ENCODE results near the gene PLA2G4A. TPM values are rescaled to one million over a fixed set of nuclear protein-coding genes. Genes with fewer than 3 reads are reported as not detected.

The PLA2G4A gene
- polyA plus RNA-seq, 1 of the 3 experiments (the other 2 are of a cell fraction) = 0.26 TPM

DNA sequence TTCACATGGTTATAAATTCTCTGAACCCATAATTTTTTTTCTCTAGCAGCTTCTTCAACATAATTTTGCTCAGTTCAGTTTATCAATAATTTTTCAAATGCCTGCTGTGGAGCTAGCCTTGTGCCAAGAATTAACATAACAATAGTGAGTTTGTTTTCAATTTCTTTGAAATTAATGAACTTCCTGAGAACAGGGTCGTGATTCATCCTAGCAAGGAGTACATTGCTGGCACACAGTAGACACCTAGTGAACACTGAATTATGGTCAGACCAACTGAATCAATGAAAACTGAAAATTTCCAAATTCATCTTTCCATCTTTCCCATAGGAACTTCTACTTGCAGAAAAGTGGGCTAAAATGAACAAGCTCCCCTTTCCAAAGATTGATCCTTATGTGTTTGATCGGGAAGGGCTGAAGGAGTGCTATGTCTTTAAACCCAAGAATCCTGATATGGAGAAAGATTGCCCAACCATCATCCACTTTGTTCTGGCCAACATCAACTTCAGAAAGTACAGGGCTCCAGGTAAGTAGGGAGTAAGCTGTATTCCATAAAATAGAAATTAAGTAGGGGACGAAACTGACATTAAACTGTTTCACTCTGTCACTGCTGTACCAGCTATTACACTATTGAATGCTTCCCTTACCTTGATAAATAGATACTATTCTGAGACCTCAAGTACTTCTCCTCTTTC is 148.7 kb downstream of the PLA2G4A start:
- Histone ChIP-seq H2AFZ (ENCODE audit: low read depth) (no peak overlapping the region), H3K9me3 (no peaks in the 10 kb centered on the region), H3K27ac (ENCODE audit: low read depth in 2 of 2, low read length in 1 of 2) (no peak overlapping the region; a peak in 1 of 4 replicates), H3K36me3 (replicated peaks in 1 of 2; ENCODE audit: control insufficient read depth in 1 of 2, insufficient read depth in 2 of 2, low read length in 1 of 2) (no peaks in the 10 kb centered on the region), H3K9ac (no peak overlapping the region), H3K27me3 (ENCODE audit: insufficient read depth) (no peaks in the 10 kb centered on the region), H3K9me2 (no peaks in the 10 kb centered on the region), H3K4me2 (no peak overlapping the region), H4K20me1 (ENCODE audit: insufficient read depth) (no peaks in the 10 kb centered on the region), H3K4me3 (ENCODE audit: low read depth in 2 of 2, low read length in 1 of 2) (no peak overlapping the region), H3F3A (replicated peaks; ENCODE audit: insufficient read depth) (peaks cover 14% of the 10 kb centered on the region), H3K4me1 (ENCODE audit: control insufficient read depth in 1 of 2, insufficient read depth in 2 of 2, low read depth in 1 of 2, low read length in 1 of 2) (peaks cover 15 to 23% of the 10 kb centered on the region in 2 experiments; a peak in 3 of 4 replicates), H3K79me2 (ENCODE audit: insufficient read depth) (no peaks in the 10 kb centered on the region)
- no peak for DNase-seq
- 72% methylated on average over 3 of the region's 3 CpGs for WGBS (ENCODE audit: low lambda C conversion rate)
- TF ChIP-seq SIN3A (IDR thresholded peaks at IDR 0.05; ENCODE audit: borderline replicate concordance, low read depth, low read length) (no peak), EZH2phosphoT487 (IDR thresholded peaks at IDR 0.05; ENCODE audit: borderline replicate concordance, low read depth) (no peak), RAD21 (IDR thresholded peaks at IDR 0.05; ENCODE audit: low read length) (no peak), YY1 (IDR thresholded peaks at IDR 0.05; ENCODE audit: low read depth) (no peak), JUND (IDR thresholded peaks at IDR 0.05) (no peak), POLR2AphosphoS5 (IDR thresholded peaks at IDR 0.05; ENCODE audit: low read depth, low read length) (no peak), NRF1 (IDR thresholded peaks at IDR 0.05; ENCODE audit: low read depth, low read length) (no peak), CHD2 (IDR thresholded peaks at IDR 0.05; ENCODE audit: low read length, partially characterized antibody) (no peak), FOXJ3 (CRISPR knock-in tag; IDR thresholded peaks at IDR 0.05) (no peak)
- TF ChIP-seq, protein P1, sequence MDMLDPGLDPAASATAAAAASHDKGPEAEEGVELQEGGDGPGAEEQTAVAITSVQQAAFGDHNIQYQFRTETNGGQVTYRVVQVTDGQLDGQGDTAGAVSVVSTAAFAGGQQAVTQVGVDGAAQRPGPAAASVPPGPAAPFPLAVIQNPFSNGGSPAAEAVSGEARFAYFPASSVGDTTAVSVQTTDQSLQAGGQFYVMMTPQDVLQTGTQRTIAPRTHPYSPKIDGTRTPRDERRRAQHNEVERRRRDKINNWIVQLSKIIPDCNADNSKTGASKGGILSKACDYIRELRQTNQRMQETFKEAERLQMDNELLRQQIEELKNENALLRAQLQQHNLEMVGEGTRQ (IDR thresholded peaks at IDR 0.05; ENCODE audit: borderline replicate concordance, low read depth, low read length) = no peak
- CTCF ChIA-PET = interaction anchor here (1.0 to 2.4 kb wide), 4 partner anchors 9 to 602 kb away, joined by 3 to 12 read pairs (median 4); partner anchors contain the start of genes ODR4 and TPR
- POLR2A ChIA-PET = no interaction called here

DNA sequence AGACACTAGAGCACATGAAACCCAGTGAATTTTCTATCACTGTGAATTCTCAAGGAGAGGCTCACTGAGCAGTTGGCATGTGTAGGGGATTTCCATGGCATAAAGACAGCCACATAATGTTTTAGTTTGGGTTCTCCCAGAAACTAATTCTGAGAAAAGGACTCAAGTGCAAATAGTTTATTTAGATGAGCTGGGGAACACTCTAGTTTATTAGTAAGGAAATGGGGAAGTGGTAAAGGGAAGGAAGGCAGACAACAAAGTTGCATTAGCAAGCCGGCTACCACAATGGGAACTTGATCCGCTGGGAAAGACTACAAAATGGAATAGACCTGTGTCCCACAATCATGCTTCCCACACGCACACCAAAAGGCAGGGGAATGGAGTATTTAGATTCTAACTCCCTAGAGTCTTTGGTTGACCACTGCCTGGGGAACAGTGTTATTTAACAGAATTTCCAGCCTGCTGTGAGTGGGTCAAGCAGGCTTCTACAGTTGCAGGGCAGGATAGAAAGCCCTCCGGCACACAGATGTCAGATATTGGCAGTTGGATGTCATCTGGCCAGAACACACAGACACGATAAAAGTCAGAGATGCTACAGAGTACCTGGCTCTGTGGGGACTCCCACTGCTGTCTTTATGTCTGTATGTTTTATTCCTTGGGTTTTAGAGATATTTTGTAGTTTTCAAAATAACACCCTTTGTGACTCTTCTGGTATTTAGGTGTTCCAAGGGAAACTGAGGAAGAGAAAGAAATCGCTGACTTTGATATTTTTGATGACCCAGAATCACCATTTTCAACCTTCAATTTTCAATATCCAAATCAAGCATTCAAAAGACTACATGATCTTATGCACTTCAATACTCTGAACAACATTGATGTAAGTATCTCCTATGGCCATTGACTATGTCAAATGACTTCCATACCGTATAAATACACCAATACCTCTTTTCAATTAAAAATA is 150.1 kb downstream of the PLA2G4A start:
- no peaks in the 10 kb centered on the region for H4K20me1 ChIP-seq (ENCODE audit: insufficient read depth)
- H3F3A ChIP-seq (replicated peaks; ENCODE audit: insufficient read depth) = peaks cover 8% of the 10 kb centered on the region
- H3K79me2 ChIP-seq (ENCODE audit: insufficient read depth) = no peaks in the 10 kb centered on the region
- H3K36me3 ChIP-seq (replicated peaks in 1 of 2; ENCODE audit: control insufficient read depth in 1 of 2, insufficient read depth in 2 of 2, low read length in 1 of 2) = no peaks in the 10 kb centered on the region
- H3K4me2 ChIP-seq = no peak overlapping the region
- TF ChIP-seq, protein P2, sequence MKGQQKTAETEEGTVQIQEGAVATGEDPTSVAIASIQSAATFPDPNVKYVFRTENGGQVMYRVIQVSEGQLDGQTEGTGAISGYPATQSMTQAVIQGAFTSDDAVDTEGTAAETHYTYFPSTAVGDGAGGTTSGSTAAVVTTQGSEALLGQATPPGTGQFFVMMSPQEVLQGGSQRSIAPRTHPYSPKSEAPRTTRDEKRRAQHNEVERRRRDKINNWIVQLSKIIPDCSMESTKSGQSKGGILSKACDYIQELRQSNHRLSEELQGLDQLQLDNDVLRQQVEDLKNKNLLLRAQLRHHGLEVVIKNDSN (IDR thresholded peaks at IDR 0.05; ENCODE audit: borderline replicate concordance, low read depth) = no peak
- TF ChIP-seq YY1 (IDR thresholded peaks at IDR 0.05; ENCODE audit: low read depth) (no peak), SIN3A (IDR thresholded peaks at IDR 0.05; ENCODE audit: borderline replicate concordance, low read depth, low read length) (no peak), CHD2 (IDR thresholded peaks at IDR 0.05; ENCODE audit: low read length, partially characterized antibody) (no peak)
- TF ChIP-seq, protein P3, sequence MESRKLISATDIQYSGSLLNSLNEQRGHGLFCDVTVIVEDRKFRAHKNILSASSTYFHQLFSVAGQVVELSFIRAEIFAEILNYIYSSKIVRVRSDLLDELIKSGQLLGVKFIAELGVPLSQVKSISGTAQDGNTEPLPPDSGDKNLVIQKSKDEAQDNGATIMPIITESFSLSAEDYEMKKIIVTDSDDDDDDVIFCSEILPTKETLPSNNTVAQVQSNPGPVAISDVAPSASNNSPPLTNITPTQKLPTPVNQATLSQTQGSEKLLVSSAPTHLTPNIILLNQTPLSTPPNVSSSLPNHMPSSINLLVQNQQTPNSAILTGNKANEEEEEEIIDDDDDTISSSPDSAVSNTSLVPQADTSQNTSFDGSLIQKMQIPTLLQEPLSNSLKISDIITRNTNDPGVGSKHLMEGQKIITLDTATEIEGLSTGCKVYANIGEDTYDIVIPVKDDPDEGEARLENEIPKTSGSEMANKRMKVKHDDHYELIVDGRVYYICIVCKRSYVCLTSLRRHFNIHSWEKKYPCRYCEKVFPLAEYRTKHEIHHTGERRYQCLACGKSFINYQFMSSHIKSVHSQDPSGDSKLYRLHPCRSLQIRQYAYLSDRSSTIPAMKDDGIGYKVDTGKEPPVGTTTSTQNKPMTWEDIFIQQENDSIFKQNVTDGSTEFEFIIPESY (IDR thresholded peaks at IDR 0.05; ENCODE audit: borderline replicate concordance, low read depth) = no peak
- TF ChIP-seq, protein P1 (IDR thresholded peaks at IDR 0.05; ENCODE audit: borderline replicate concordance, low read depth, low read length) = no peak
- TF ChIP-seq, protein P4, sequence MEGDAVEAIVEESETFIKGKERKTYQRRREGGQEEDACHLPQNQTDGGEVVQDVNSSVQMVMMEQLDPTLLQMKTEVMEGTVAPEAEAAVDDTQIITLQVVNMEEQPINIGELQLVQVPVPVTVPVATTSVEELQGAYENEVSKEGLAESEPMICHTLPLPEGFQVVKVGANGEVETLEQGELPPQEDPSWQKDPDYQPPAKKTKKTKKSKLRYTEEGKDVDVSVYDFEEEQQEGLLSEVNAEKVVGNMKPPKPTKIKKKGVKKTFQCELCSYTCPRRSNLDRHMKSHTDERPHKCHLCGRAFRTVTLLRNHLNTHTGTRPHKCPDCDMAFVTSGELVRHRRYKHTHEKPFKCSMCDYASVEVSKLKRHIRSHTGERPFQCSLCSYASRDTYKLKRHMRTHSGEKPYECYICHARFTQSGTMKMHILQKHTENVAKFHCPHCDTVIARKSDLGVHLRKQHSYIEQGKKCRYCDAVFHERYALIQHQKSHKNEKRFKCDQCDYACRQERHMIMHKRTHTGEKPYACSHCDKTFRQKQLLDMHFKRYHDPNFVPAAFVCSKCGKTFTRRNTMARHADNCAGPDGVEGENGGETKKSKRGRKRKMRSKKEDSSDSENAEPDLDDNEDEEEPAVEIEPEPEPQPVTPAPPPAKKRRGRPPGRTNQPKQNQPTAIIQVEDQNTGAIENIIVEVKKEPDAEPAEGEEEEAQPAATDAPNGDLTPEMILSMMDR (IDR thresholded peaks at IDR 0.05) = no peak
- CTCF ChIA-PET = interaction anchor here (0.6 kb wide), 1 partner anchor 59 kb away, joined by 3 read pairs; no protein-coding TSS in a partner anchor
- no peak overlapping the region for H3K9ac ChIP-seq
- H3K9me3 ChIP-seq = no peaks in the 10 kb centered on the region
- peaks cover 16 to 23% of the 10 kb centered on the region in 2 experiments; a peak in 3 of 4 replicates for H3K4me1 ChIP-seq (ENCODE audit: control insufficient read depth in 1 of 2, insufficient read depth in 2 of 2, low read depth in 1 of 2, low read length in 1 of 2)
- DNase-seq = peak; percentile 4
- POLR2A ChIA-PET = no interaction called here
- H3K9me2 ChIP-seq = no peaks in the 10 kb centered on the region
- no peak overlapping the region for H3K4me3 ChIP-seq (ENCODE audit: low read depth in 2 of 2, low read length in 1 of 2)
- H3K27me3 ChIP-seq (ENCODE audit: insufficient read depth) = no peaks in the 10 kb centered on the region
- WGBS (ENCODE audit: low lambda C conversion rate) = 81% methylated on average over 7 of the region's 7 CpGs
- H2AFZ ChIP-seq (ENCODE audit: low read depth) = no peak overlapping the region
- H3K27ac ChIP-seq (ENCODE audit: low read depth in 2 of 2, low read length in 1 of 2) = peak overlapping the region in 1 of 2 experiments; percentile 15; a peak in 1 of 4 replicates
